ENCODE results near the gene KRT6B. TPM values are rescaled to one million over a fixed set of nuclear protein-coding genes. Genes with fewer than 3 reads are reported as not detected.

Gene KRT6B
- total RNA-seq, 1 donor, result not detected

DNA sequence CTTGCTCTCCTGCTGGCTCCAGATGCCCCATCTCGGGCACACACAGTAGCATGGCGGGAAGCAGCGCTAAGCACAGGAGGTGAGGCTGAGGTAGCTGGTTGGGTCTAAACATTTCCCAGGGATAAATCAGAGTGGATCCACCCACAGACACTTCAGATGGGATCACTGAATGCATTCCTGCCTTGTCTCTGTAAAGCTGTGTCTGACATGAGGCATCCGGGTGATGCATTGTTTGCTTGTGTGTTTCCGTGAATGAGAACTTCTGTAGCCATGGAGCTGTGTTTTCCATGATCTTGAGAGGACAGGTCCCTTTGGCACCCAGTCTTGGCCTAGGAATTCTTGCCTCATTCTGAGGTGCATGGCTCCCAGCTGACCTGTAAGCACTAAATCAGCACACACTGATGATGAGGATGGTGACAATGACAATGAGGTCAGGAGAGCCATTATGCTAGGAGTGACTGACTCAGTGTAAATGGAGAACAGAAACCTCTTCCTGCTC lies 11.1 kb downstream of the KRT6B start:
- peak; percentile 2 for DNase-seq (ENCODE audit: low read depth)
- TF ChIP-seq, protein P1, sequence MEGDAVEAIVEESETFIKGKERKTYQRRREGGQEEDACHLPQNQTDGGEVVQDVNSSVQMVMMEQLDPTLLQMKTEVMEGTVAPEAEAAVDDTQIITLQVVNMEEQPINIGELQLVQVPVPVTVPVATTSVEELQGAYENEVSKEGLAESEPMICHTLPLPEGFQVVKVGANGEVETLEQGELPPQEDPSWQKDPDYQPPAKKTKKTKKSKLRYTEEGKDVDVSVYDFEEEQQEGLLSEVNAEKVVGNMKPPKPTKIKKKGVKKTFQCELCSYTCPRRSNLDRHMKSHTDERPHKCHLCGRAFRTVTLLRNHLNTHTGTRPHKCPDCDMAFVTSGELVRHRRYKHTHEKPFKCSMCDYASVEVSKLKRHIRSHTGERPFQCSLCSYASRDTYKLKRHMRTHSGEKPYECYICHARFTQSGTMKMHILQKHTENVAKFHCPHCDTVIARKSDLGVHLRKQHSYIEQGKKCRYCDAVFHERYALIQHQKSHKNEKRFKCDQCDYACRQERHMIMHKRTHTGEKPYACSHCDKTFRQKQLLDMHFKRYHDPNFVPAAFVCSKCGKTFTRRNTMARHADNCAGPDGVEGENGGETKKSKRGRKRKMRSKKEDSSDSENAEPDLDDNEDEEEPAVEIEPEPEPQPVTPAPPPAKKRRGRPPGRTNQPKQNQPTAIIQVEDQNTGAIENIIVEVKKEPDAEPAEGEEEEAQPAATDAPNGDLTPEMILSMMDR (IDR thresholded peaks at IDR 0.05; ENCODE audit: insufficient read depth, low read length), result no peak
- no peak overlapping the region for H3K4me3 ChIP-seq (ENCODE audit: low read depth, low read length)

DNA sequence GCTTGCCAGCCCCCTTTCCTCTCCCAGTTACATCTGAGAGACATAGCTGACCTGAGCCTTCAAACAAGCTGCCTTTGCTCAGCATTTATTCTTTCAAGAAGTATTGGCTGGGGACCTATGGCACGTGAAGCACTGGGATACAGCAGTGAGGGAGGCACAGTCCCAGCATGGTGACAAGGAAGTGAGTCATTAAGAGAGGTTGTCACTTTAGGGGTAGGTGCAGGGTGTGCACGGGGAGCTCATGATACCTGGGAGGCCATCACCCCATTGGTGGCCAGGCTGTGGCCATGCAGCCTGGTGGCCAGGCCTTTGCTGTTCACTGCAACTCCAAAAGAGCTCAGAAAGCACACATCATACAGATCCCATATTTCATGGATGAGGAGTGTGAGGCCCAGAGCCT lies 12.1 kb downstream of the KRT6B start:
- no peak for DNase-seq (ENCODE audit: low read depth)
- no peak overlapping the region for H3K4me3 ChIP-seq (ENCODE audit: low read depth, low read length)
- TF ChIP-seq, protein P1 (IDR thresholded peaks at IDR 0.05; ENCODE audit: insufficient read depth, low read length), result no peak

DNA sequence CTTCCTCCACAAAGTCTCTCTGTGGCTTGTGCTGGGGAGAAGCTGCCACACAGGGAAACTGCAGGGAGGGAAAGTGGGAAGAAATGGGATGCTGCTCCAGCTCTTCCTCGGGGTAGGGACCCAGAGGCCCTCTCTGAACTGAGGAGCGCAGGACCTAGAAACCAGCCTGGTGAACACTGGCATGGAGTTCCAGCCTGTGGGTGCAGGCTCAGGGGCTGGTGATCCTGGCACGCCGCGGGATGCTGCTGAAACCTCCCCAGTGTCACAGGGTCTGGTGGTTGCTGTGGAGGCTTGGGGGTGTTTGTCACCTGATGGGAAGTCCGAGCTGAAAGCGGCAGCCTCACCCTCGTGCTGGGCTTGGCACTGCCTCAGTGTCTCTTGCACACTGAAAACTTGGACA lies 12.5 kb downstream of the KRT6B start:
- TF ChIP-seq, protein P1 (IDR thresholded peaks at IDR 0.05; ENCODE audit: insufficient read depth, low read length), result no peak
- DNase-seq (ENCODE audit: low read depth), result no peak
- no peak overlapping the region for H3K4me3 ChIP-seq (ENCODE audit: low read depth, low read length)

DNA sequence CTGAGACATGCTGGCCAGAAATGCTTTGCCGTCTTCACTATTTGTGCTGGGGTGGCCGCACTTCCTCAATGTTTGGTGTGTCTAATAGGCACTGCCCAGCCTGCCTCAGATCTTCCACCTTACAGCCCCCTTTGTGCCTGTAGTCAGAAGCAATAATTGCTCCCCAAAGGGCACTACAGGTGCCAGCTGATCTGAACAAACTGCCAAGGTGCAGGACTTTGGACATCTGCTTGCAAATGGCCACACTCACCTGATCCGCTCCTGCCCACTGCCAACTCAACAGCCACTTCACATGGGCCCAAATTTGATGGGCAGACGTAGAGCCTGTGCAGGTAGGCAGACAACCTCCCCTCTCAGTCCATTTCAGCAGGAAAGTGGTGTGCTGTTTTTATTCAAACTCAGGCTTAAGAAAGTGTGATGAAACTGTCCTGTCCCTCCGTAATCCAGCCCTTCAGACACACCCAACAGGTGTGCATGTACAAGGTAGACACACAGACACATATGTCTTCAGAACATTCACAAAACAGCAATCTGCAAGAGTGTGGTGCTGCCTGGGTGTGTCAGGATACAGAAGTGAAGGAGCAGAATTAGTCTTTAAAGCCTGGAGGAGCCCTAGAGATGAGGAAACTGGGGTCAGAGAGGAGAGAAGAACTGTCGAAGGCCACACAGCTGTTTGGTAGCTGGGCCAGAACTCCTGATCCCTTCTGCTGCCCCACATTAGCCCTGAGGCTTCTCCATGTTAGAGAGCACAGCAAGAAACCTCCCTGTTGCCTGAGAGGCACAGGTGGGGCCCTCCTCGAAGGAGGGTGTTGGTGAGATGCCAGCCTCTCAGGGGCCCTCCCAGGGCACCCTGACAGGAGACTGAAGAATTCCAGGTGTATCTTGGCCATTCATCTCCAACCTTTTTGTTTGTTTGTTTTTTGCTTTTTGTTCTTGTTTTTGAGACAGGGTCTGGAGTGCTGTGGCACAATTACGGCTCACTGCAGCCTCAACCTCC lies 13.3 kb downstream of the KRT6B start:
- TF ChIP-seq, protein P1 (IDR thresholded peaks at IDR 0.05; ENCODE audit: insufficient read depth, low read length), result no peak
- no peak overlapping the region for H3K4me3 ChIP-seq (ENCODE audit: low read depth, low read length)
- DNase-seq (ENCODE audit: low read depth), result no peak

DNA sequence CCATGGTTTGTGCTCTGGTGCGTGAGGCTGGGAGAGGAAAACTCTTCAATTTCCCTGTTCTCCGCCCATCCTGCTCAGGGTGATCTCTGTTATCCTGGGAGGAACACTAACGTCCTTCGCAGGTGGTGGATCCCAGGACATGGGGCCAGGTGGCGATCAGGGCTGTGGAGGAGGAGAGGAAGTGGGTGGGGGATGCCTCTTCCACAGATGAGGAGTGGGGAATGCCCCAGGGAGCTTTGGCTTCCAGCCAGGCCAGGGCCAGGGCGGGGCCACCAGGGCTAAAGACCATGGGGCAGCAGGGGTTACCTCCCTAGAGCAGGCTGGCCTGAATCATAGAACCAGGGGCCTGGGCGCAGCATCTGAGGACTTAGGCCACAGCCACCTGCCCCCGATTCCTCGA lies 14.4 kb downstream of the KRT6B start:
- H3K4me3 ChIP-seq (ENCODE audit: low read depth, low read length), result no peak overlapping the region
- DNase-seq (ENCODE audit: low read depth), result no peak
- TF ChIP-seq, protein P1 (IDR thresholded peaks at IDR 0.05; ENCODE audit: insufficient read depth, low read length), result no peak

DNA sequence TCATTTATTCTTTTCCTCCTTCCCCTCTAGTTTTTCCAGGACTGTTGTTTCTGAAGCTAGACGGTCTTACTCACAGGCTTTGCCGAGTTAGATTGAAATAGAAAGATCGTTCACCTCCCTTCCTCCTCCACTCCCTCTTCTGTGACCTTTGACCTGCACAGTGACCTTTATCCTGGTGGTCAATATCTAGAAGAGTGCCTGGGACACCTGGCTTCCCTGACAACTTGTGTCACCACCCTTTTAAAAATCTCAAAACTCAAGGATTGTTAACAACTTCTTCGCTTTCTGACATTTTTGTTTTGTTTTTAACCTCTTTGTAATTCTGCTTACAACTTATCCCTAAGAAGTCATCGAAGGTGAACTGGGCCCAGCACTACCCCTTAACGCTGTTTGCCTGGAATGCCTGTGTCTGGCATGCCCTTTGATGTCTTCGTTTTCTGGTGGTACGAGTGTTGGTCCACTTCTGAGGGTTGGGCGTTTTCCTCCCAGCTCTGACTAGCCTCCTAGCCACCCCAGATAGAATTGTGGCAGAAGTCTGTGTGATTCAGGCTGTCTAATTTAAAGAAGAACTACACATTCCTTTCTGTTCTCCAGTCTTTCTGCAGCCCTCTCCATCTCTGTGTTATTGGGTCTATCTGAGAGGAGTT lies 15.0 kb downstream of the KRT6B start:
- DNase-seq (ENCODE audit: low read depth), result no peak

More for the DNA sequence above, 15.0 kb downstream of the KRT6B start:
- H3K4me3 ChIP-seq (ENCODE audit: low read depth, low read length), result no peak overlapping the region
- TF ChIP-seq, protein P1 (IDR thresholded peaks at IDR 0.05; ENCODE audit: insufficient read depth, low read length), result no peak
